GM23248 (cell line): ENCODE data around the gene PER3.

ENCODE experiments used
- EZH2 ChIP-seq: fragments of 200-600 bp; sonication (generic); IDR thresholded peaks from 2 replicates; pipeline ENCODE4 v1.6.1; 2018; ENCODE audit warnings: antibody characterized with exemption, mild to moderate bottlenecking; ENCODE audit not compliant: insufficient read depth, poor library complexity, severe bottlenecking
- EZH2phosphoT487 ChIP-seq: fragments of 200-600 bp; sonication (generic); IDR thresholded peaks from 2 replicates; pipeline ENCODE4 v1.6.1; 2018; ENCODE audit warnings: antibody characterized with exemption, moderate library complexity, mild to moderate bottlenecking, low read depth; ENCODE audit not compliant: insufficient read depth

- TF ChIP-seq EZH2 (no peak), EZH2phosphoT487 (no peak)
Observed at GRCh38 chr1:7888248-7889081, 104.4 kb downstream of the PER3 start.
